NOMO-1 treated with dmso at 0.1 percent for 144 hours (cell line): ENCODE results near the gene LPXN.

Source experiments
- DNase-seq: peaks from one replicate; lab custom pipeline; 2025; ENCODE audit not compliant: unreplicated experiment; lab: John Stamatoyannopoulos, UW

The LPXN gene

DNA sequence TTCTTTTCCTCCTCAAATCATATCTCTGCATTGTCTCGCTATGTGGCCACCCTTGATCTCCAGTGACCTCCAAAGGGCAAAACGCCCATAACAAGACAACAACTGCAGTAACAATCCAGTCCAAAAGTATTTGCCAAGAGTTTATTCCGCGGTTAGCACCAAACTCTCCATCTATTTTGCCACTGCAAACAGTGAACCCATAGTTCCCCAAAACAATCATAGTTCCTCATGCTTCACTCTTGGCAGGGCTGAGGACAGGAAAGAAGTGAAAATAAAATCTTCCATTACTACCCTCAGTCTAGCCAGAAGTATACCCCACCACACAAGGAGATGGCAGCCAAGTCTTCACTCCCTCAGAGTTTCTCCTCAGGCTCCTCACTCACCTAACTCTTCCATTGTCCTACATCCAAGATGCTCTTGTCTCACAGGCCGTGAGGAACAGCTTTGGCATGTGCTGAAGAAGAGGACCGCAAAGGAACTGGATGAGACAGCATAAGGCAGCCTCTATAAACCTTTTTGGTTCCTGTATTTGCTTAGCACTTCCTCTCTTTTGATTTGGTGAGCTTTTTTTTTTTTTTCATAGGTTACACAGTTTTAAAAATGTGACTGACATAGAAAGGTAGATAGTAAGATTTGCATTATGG, at the start of gene LPXN:
Gene LPXN, minus strand, starts transcription at position 480 of the 644 bp plus-strand sequence. Its CDS starts 84 bp downstream, at position 396.
- DNase-seq: peak; percentile 76

DNA sequence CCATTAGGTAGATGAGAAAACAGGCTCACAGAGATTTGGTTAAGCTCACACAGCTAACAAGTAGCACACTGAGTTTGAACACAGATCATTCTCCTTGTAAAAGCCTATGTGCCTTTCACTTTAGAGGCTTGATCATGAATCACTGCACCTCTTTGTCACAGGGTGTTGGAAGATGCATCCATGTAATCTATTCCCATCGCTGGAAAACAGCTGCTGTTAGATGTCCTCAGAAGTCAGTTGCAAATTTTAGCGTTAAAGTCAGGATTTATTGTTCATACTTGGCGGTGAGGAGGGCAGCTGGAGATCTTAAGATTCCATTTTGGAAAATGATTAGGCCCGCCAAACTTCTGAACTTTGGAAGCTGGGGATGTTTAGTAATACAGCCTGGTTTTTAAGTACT, 49.4 kb upstream of the LPXN start:
- no peak for DNase-seq

DNA sequence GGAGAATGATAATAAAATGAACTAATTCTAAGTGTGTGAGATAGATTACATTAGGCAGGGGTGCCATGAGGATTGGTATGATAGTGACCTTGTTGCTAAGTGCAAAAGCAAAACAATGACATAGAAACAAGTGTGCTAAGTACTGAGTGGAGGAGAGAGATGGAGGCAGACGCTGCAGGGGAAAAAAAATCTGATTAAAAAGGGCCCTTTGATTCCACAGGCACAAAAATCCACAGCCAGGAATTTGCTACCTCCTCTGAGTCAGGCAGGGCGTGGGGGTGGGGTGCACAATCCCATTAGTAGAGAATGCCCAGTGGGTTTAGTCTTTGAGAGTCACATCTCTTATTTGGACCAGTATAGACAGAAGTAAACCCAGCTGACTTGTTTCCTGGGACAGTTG, 46.7 kb upstream of the LPXN start, which contains the start of gene CNTF:
Gene CNTF, plus strand, starts transcription at position 322 of the 400 bp plus-strand sequence. CDS start 88 bp downstream, outside the sequence.
- DNase-seq: no peak

DNA sequence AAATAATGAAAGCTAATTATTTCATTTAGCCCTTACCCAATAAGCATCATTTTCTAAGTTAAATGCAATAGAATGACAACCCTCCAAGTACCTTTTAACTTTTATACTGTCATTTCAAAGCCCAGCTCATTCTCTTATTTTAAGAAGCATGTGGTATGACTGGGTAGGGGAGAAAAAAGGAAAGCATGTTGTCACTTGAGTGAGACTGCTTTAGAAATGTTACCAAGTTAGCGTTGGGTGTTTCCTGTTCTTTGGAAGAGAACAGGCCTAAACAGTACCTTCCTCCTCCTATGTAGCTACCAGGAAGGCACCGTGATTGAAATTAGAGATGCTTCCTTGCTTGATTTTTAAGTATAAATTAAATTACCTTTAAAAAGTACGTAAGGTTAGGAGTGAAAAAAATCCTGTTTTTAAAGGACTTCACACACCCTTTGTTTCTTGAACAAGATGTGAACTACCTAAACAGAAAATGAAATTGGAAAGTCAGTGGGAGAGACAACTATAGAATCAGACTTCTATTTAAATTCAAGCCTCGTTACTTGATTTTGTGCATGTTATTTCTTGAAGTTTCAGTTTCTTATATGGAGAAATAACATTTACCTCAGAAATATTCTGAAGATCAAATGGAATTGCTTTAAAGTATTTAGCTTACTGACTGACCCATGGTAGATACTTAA, 46.1 kb upstream of the LPXN start:
- DNase-seq: no peak

DNA sequence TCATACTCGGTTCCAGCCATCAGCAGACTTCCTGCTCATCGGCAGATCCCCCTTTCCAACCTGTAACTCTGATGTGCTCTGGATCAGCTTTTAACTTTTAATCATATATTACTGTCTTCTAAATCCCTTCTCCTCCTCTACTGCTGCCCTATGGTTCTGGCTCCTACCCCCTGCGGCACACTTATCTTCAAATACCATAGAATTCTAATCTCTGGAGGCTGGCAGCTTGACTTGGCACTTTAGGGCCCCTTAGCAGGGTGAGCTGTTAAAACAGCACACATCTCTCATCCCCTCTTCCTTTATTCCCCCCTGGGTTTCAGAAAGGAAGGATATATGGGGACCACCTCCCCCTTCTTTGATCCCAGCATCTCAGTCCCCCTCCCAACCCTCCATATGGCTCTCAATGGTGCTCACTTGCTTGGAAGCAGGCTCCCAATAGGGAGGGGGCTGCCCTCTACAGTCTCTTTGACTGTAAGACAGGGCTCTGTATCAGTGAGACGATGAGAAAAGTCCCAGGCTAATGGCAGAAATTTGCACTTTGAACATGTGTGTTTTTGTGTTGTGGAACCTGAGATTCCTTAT, 42.4 kb upstream of the LPXN start:
- no peak for DNase-seq

DNA sequence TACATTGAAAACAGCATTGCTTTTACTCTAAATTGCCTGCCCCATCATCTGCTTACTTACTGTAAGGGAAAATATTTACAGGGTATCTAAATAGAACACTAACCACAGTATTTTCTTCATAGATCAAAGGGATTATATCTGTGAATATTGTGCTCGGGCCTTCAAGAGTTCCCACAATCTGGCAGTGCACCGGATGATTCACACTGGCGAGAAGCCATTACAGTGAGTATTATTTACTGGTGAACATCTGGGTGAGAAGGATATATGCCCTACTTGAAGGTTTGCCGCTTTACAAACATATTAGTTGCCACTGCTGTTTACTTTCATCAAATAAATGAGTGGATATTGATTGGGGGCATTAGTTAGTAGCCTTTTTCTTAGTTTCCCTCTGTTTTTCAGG, 40.9 kb upstream of the LPXN start:
- DNase-seq: no peak

DNA sequence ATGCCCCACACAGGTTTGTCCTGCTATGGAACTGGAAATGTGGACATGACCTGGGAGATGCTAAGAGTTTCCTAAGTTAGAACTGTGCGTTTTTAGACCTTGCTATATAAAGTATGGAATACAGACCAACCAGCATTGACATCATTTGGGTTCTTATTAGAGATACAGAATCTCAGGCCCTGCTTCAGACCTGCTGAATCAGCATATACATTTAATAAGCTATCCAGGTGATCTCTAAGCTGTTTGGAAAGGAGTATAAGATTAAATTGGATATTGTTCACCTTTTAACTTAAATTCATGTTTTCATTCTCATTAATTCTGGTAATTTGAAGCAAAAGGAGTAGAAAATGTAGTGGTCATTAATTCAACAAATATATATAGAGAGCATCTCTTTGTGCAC, 39.9 kb upstream of the LPXN start:
- no peak for DNase-seq

DNA sequence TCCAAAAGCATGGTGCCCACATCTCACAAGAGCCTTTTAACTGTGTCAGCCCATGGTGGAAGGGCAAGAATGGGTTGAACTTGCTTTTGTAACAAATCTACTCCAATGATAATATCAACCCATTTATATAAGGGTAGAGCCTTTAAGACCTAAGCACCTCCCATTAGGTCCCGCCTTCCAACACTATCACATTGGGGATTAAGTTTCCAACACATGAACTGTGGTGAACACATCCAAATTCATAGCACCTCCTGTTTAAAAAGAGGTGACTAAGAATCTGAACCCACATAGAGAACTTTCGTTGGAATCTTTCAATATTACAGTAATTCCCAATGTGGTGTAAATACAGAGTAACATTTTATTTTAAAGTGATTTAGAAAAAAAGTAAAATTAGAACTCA, 37.6 kb upstream of the LPXN start:
- DNase-seq: no peak

DNA sequence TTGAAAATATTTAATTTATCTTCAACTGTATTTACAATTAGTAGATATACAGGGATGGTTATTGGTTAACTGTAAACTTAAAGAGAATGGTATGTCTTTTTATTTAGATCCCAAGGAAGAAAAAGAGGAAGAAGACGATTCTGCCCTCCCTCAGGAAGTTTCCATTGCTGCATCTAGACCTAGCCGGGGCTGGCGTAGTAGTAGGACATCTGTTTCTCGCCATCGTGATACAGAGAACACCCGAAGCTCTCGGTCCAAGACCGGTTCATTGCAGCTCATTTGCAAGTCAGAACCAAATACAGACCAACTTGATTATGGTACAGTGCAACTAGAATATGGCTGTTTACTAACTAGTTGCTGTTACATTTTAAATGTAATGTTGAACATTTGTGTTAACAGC, 34.1 kb upstream of the LPXN start:
- DNase-seq: no peak

DNA sequence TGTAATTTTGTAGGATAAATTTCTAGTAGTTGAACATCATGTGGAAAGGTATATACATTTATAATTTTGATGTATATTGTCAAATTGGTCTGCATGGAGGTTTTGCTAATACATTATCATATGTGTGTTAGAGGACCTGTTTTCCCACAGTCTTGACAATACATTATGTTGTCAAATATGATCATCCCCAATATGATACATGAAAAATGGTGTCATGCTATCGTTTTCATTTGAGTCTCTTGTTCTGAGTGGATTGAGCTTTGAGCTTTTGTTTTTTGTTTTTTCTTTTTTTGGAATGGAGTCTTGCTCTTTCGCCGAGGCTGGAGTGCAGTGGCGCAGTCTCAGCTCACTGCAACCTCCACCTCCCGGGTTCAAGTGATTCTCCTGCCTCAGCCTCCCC, 32.7 kb upstream of the LPXN start:
- no peak for DNase-seq

DNA sequence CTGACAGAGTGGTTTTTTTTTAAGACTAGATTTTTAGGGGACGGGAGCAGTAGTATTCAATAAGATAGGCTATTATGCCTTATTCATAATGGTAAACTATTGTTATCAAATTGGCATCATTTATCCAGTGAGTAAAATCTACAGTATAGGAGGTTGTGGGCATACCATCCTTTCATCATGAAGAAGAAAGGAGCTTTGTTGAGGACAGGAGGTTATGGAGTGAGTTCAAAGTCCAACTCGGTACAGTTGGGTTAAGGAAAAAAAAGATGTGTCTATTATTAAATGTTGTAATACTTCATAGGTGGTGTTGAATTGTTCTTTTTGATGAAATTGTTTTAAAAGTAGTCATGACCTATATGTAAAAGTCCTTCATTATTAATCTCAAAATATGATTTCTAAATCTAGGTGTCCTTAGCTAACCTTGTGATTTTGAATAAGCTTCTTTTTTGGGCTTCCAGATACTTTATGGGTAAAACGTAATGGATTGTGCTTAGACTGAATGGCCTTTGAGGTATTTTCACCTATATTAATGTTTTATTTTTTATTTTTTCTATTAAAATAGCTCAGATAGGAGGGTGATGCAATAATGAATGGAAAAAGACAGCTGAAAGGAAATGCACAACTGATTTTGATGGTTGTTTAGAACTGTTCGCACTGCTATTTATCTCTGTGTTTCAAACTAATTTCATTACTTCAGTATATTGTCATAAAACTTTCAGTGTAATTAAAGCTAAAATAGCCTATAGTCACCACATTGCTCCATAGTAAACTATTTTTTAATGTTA, 31.5 kb upstream of the LPXN start:
- no peak for DNase-seq

DNA sequence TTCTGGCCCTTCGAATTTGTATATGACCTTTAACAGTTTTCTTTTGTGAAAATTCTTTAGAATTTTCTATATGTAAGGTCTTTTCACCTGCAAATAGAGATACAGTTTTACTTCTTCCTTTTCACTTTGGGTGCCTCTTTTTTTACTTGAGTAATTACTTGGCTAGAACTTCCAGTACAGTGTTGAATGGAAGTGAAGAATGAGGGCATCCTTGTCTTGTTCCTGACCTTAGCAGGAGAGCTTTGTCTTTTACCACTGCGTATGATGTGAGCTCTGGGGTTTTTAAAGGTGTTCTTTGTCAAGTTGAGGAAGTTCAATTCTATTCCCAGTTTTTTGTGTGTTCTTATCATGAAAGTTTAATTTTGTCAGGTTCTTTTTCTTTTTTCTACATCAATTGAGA, 24.9 kb upstream of the LPXN start:
- DNase-seq: no peak

DNA sequence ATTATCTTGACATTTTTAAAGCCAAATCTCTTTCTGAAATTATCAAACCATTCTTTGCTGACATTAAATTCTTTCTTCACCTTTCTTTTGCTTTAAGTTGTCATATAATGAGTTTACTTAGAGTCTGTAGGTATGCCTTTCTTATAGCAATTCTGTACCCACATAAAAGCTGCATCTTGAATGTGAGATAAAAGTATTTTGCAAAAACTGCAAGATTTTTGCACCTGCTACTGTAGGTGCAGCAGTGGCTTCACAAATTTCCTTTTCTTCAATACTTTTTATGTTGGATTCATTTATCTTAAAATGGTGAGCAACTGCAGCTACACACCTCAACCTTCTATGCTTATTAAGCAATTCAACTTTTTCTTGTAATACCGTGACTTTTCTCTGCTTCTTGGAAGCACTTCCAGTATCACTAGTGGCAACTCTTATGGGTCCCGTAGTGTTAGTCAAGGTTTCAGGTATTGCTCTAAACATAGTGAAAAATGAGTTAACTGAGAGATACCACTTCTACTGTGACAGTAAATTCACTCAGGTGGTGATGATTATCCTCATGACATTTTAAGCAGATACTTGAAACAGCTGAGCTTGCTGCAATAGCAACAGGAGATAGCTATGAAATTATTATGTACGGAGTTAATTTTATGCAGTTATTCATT, 22.0 kb upstream of the LPXN start:
- DNase-seq: no peak

DNA sequence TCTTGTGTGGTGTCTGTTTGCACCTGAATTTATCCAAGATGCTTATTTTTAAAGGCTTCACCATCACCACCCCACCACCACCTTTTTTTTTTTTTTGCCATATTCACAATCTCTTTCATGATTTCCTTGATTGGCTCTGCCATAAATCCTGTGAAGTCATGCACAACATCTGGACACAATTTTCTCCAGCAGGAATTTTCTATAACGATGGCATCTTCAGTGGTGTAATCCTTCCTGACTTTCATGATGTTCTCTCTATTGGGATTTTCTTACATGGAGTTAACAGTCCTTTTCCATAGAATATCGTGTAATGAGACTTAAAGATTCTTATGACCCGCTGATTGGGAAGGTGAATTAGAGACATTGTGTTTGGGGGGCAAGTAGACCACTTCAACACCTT, 21.0 kb upstream of the LPXN start:
- no peak for DNase-seq

DNA sequence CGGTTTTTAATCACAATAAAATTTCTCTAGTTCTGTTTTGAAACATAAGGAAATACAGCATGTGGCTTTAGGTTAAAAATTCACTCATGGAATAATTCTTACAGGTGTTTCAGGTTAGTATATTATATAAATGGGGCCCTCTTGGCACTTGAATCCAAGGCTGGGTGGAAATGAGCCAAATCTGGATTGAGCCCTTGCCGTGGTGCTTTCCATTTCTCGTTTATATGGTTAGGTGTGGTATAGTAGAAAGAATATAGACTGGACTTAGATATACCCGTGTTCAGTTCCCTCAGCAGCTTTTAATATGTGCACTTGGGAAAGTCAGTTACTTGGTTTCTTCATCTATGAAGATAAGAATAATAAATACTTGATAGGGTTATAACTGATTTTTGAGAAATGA, 19.2 kb upstream of the LPXN start:
- no peak for DNase-seq

DNA sequence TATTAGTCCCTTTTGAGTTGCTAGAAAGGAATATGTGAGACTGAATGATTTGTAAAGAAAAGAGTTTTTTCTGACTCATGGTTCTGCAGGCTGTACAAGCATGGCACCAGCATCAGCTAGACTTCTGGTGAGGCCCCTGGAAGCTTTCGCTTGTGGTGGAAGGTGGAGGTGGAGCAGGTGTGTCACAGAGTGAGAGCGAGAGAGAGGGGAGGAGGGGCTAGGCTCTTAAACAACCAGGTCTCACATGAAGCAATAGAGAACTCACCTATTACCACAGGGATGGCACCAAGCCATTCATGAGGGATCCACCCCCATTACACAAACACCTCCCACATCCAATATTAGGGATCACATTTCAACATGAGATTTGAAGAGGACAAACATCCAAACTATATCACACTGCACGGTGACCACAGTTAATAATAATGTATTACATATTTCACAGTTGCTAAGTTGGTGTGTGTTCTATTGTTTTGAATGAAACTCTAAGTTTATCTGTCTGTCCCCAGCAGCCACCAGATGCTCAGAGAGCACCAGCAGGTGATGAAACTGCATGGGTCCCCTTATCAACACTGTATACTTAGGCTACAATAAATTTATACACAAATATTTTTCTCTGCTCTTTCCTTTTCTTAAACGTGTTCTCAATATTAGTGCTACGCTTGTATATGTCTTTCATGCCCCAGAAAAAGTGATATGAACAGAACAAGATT, 17.3 kb upstream of the LPXN start:
- DNase-seq: no peak

DNA sequence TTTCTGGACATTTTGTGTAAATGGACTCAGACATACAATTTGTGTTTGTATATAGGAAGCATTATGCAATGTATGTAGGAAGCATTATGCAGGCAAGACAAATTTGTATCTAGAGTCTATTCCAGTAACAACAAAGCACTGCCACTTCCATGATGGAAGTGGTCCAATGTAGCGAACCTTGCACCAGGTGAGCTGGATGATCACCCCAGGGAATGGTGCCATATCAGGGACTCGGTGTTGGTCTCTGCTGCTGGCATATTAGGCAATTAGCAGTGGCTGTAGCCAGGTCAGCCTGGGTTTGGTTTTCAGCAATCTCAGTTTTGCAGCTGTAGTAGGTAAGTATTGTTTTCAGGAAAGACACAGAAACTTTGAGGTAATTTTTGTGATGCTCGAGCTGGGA, 16.0 kb upstream of the LPXN start:
- no peak for DNase-seq

DNA sequence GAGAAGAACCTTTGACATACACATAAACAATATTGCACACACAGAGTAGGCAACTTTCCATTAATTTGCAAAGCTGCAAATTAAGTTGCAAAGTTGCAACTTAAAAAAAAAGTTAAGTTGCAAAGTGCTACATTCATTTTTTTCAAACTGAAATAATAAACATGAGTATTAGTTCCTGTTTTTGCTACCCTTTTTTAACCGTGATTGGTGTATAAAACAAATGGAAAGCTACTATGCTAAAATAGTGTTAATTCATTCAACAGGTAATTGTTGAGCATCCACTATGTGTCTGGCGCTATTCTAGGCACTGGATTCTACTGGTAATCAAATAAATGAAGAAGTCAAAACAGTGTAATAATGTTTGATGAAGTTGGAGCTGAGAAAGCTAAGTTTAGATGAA, 11.3 kb upstream of the LPXN start:
- DNase-seq: no peak

DNA sequence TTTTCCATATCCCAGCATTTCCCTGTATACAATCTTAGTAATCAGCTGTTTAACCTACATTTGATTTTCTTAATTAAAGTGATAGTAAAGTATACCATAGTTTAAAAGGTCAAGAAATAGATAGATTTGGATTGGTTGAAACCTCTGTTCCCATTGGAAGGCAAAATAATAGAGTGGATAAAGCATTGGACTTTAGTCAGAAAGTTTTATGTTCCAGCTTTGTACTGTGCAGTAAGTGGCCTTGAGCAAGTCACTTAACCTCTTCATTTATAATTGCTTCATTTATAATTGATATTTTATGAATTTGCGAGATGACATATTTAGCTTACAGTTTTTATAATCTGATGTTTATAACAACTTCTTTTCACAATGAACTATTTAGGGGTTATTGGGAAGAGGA, 6.8 kb upstream of the LPXN start:
- no peak for DNase-seq

DNA sequence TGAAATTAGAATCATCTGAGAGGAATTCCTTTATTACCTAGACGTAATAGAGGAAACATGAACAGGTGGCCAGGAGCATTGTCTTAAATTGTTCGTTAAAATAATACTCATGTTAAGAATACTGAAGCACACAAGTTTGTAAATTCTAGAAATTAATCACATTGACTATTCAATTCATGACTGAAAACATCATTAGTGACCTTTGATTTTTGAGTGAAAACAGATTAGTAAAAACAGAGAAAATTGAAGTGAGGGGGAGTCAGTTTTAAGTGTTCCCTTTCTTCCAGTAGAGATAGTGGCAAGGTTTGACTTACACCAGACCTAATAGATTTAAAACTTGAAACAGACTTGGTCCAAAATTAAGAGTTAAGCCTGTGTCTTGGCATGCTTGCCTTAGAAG, 4.7 kb upstream of the LPXN start:
- DNase-seq: no peak
